K562 (cell line): ENCODE measurements around the gene MORF4L1. TPM values are rescaled to one million over a fixed set of nuclear protein-coding genes. Genes with fewer than 3 reads are reported as not detected.

Experiments
- ATAC-seq: fragments of 200-7000 bp; cut with Tn5 transposase; 3 replicates; pipeline ENCODE4 v1.9.1; 2020; ENCODE audit warnings: moderate library complexity
- BruUV-seq: library from RNA; stranded (reverse); fragments of 400-500 nt; replicated peaks from 2 replicates; lab custom pipeline; 2021; lab: Mats Ljungman, UMichigan
- CTCF ChIA-PET: fragments of 300-600 bp; formaldehyde crosslinking; extraction: SDS; loops from one replicate; lab custom pipeline; 2021; ENCODE audit warnings: low intra/inter-chr PET ratio; lab: Yijun Ruan, JAX
- POLR2A ChIA-PET: fragments of 300-600, 350-650 bp; sonication (Branson Sonifier 250); formaldehyde crosslinking; extraction: SDS; loops from one replicate; lab custom pipeline; 2021; ENCODE audit warnings: antibody characterized with exemption, inconsistent platforms; lab: Yijun Ruan, JAX
- DNase-seq, 4 experiments: peaks; one replicate each; pipeline versions ENCODE4 v3.0.0 to v3.0.0-alpha.2; 2011 to 2018; ENCODE audit warnings: low spot score in 3 of 4, mixed read lengths in 3 of 4; ENCODE audit errors: extremely low read depth in 1 of 4
- FAIRE-seq: peaks from 2 replicates; lab custom pipeline; 2011; peaks lifted over from hg19 to GRCh38; lab: Jason Lieb, UNC
- H2AFZ ChIP-seq: 2 replicates; pipeline ENCODE4 v1.6.0; 2011; ENCODE audit warnings: low read depth, low read length, control low read depth, inconsistent platforms
- H3K27ac ChIP-seq: fragments of 200-600 bp; 3 replicates; pipeline ENCODE4 v1.8.0; 2011; ENCODE audit warnings: low read depth, mild to moderate bottlenecking, control low read depth, inconsistent platforms, low read length, moderate library complexity, mixed read lengths; ENCODE audit errors: extremely low read depth
- H3K27me3 ChIP-seq, 2 experiments: fragments of 300-600 bp in 1 of 2; 2 replicates in 1 of 2; 3 replicates in 1 of 2; pipeline versions ENCODE4 v1.6.0 to v1.8.0; 2011; ENCODE audit warnings: inconsistent platforms in 2 of 2, low read length in 2 of 2, mild to moderate bottlenecking in 1 of 2, mixed read lengths in 1 of 2, moderate library complexity in 1 of 2; ENCODE audit not compliant: control insufficient read depth in 2 of 2, insufficient read depth in 2 of 2
- H3K36me3 ChIP-seq: fragments of 300-600 bp; 3 replicates; pipeline ENCODE4 v1.8.0; 2011; ENCODE audit warnings: mild to moderate bottlenecking, low read length, inconsistent platforms; ENCODE audit not compliant: control insufficient read depth, insufficient read depth
- H3K4me1 ChIP-seq, 2 experiments: fragments of 200-600 bp in 1 of 2; replicated peaks in 1 of 2; 2 replicates in 1 of 2; 3 replicates in 1 of 2; pipeline versions ENCODE4 v1.5.1 to v1.8.0; 2011; ENCODE audit warnings: inconsistent platforms in 2 of 2, low read length in 2 of 2, mild to moderate bottlenecking in 1 of 2, mixed read lengths in 1 of 2, moderate library complexity in 1 of 2; ENCODE audit not compliant: control insufficient read depth in 2 of 2, insufficient read depth in 2 of 2
- H3K4me2 ChIP-seq: 2 replicates; pipeline ENCODE4 v1.6.1; 2011; ENCODE audit warnings: low read length, control low read depth, inconsistent platforms, mixed read lengths; ENCODE audit not compliant: insufficient read depth
- H3K4me3 ChIP-seq: fragments of 200-600 bp; sonication (generic), shearing (Covaris generic); 2 replicates; pipeline ENCODE4 v1.5.1; 2016; ENCODE audit warnings: control low read depth, inconsistent platforms
- H3K79me2 ChIP-seq: fragments of 200-600 bp; 3 replicates; pipeline ENCODE4 v1.8.0; 2011; ENCODE audit warnings: low read length, inconsistent platforms; ENCODE audit not compliant: control insufficient read depth, insufficient read depth
- H3K9ac ChIP-seq, 2 experiments: 2 replicates each; pipeline versions ENCODE4 v1.6.0 to v1.6.1; 2011; ENCODE audit warnings: low read depth in 2 of 2, low read length in 2 of 2, control low read depth in 1 of 2, inconsistent platforms in 1 of 2, mild to moderate bottlenecking in 1 of 2, mixed read lengths in 1 of 2; ENCODE audit not compliant: insufficient read depth in 1 of 2
- H3K9me1 ChIP-seq: one replicate; pipeline ENCODE4 v1.6.0; 2011; ENCODE audit warnings: inconsistent platforms, mild to moderate bottlenecking, low read length, moderate library complexity; ENCODE audit not compliant: control insufficient read depth, insufficient read depth
- H3K9me3 ChIP-seq: replicated peaks from 2 replicates; pipeline ENCODE4 v1.5.1; 2011; ENCODE audit warnings: low read depth, low read length, inconsistent platforms; ENCODE audit not compliant: control insufficient read depth, insufficient read depth
- H4K20me1 ChIP-seq: replicated peaks from 2 replicates; pipeline ENCODE4 v1.6.1; 2011; ENCODE audit warnings: low read length, inconsistent platforms, mixed read lengths; ENCODE audit not compliant: control insufficient read depth, insufficient read depth
- ADNP ChIP-seq: fragments of 200-800 bp; sonication (Bioruptor generic); IDR thresholded peaks from 2 replicates; pipeline ENCODE4 v1.6.1; 2016; ENCODE audit warnings: missing genetic modification characterization, missing compliant biosample characterization
- BCOR ChIP-seq: fragments of 450-650 bp; IDR thresholded peaks from 2 replicates; pipeline ENCODE4 v1.6.1; 2016
- MLX ChIP-seq, 2 experiments: fragments of 450-650 bp in 1 of 2; sonication (generic) in 1 of 2; formaldehyde crosslinking; conservative IDR thresholded peaks; 2 replicates each; pipeline versions ENCODE4 v1.4.0 to v1.8.1; 2020 to 2022; ENCODE audit warnings: mild to moderate bottlenecking in 1 of 2, missing genetic modification reagents in 1 of 2
- RBM25 ChIP-seq: fragments of 200-400 bp; formaldehyde crosslinking; IDR thresholded peaks from 2 replicates; pipeline ENCODE4 v1.6.1; 2018; ENCODE audit warnings: low read length, low read depth, moderate library complexity; ENCODE audit not compliant: severe bottlenecking
- ZFP36 ChIP-seq: fragments of 150-350 bp; IDR thresholded peaks from 2 replicates; pipeline ENCODE4 v1.6.1; 2018; ENCODE audit warnings: low read length, low read depth; ENCODE audit not compliant: partially characterized antibody
- WGBS: fragments of 100-300 bp; shearing (Covaris generic); methylation state at CpG from one replicate; pipeline ENCODE4 v1.1.6; 2016; ENCODE audit warnings: low coverage, mixed read lengths; ENCODE audit not compliant: insufficient coverage; ENCODE audit errors: missing lambda C conversion rate; 5-methylcytosine and 5-hydroxymethylcytosine counted together
- in situ Hi-C: fragments of 300-500 bp; cut with MboI; formaldehyde crosslinking; loops from 4 replicates; pipeline ENCODE4 v1.15.0; 2018; ENCODE audit warnings: inconsistent platforms, mixed read lengths
- intact Hi-C: fragments of 100-400 bp; cut with micrococcal nuclease; formaldehyde crosslinking; loops from 2 replicates; pipeline ENCODE4 v1.14.2; 2022
- polyA plus RNA-seq, 8 experiments: library from polyadenylated mRNA; depleted of rRNA in 4 of 8; stranded (reverse) in 5 of 8; unstranded in 3 of 8; fragments of >200 nt; fragmentation: Nextera tagmentation in 2 of 8; fragmentation: Illumina TruSeq in 1 of 8; extraction: Ambion mirVana in 2 of 8; extraction: Trizol in 1 of 8; gene quantifications; 2 replicates each; pipeline versions ENCODE4 v1.2.1 to v1.2.3, GENCODE V29; 2011 to 2014; ENCODE audit warnings: inconsistent platforms in 1 of 8, missing spikeins in 1 of 8
- total RNA-seq, 7 experiments: library from RNA; depleted of rRNA in 6 of 7; stranded (reverse); fragments of >200 nt in 6 of 7; fragmentation: Illumina TruSeq in 2 of 7; extraction: Trizol in 2 of 7; gene quantifications; 2 replicates each; pipeline versions ENCODE4 v1.2.1 to v1.2.3, GENCODE V29; 2011 to 2021; ENCODE audit warnings: low replicate concordance in 1 of 7

MORF4L1 gene
- total and polyA plus RNA-seq, 9 of the 15 experiments (the other 6 are each of a cell fraction or from before 2014, with no cell fraction given), result 127 to 615 (median 281) TPM

- Histone ChIP-seq H3K9ac (no peak overlapping the region), H3K4me2 (no peak overlapping the region), H3K79me2 (no peaks in the 10 kb centered on the region), H3K9me3 (no peaks in the 10 kb centered on the region), H3K27me3 (peaks cover 31 to 64% of the 10 kb centered on the region in 2 experiments), H3K4me3 (no peak overlapping the region), H4K20me1 (peaks cover 4% of the 10 kb centered on the region; the same call in 1 of the 2 replicates), H3K36me3 (no peaks in the 10 kb centered on the region), H3K4me1 (peaks cover 0 to 6% of the 10 kb centered on the region in 2 experiments; a peak in 2 of 5 replicates), H2AFZ (no peak overlapping the region), H3K27ac (no peak overlapping the region), H3K9me1 (no peaks in the 10 kb centered on the region)
- DNase-seq (no peak), FAIRE-seq (no peak), ATAC-seq (no peak)
- in situ Hi-C loops, result no loop called here
- TF ChIP-seq ZFP36, result peak; percentile 64
- TF ChIP-seq MLX (CRISPR knock-in tag; conservative IDR thresholded peaks at IDR 0.05), result no peak
- peak; percentile 86 for TF ChIP-seq RBM25
- 0 out of 2 replicates have a peak, but pooled peaks have one; percentile 45 for TF ChIP-seq BCOR
- TF ChIP-seq ADNP (tag), result no peak
- intact Hi-C loops, result no loop called here
- ChIA-PET CTCF (no interaction called here), POLR2A (interaction anchor here (1.0 kb wide), 1 partner anchor 8 kb away, joined by 4 read pairs; no protein-coding TSS in a partner anchor)
- no TSS peak for BruUV-seq
- 0% methylated on average over 1 of the region's 1 CpG for WGBS
These were observed 36.4 kb upstream of the MORF4L1 start for GRCh38 chr15:78836333-78836732.
